Measurements from ENCODE around the gene ALPI.

ALPI gene

GRCh38 chr2:232490221-232491138, 34.5 kb downstream of the ALPI start:
- H3K4me3 ChIP-seq (ENCODE audit: low read length), result no peak overlapping the region
- H3K4me1 ChIP-seq (ENCODE audit: insufficient read depth, low read length), result peaks cover 2% of the 10 kb centered on the region
- no peaks in the 10 kb centered on the region for H3K36me3 ChIP-seq (ENCODE audit: insufficient read depth, low read length)
- H3K9me3 ChIP-seq (ENCODE audit: low read length), result no peaks in the 10 kb centered on the region
- H3K27me3 ChIP-seq (ENCODE audit: insufficient read depth, low read length), result peaks cover 88% of the 10 kb centered on the region
- H2AFZ ChIP-seq (ENCODE audit: low read depth, low read length), result no peak overlapping the region

- Histone ChIP-seq H2AFZ (ENCODE audit: low read depth, low read length) (no peak overlapping the region), H3K27me3 (ENCODE audit: insufficient read depth, low read length) (peaks cover 80% of the 10 kb centered on the region), H3K4me1 (ENCODE audit: insufficient read depth, low read length) (peaks cover 2% of the 10 kb centered on the region), H3K36me3 (ENCODE audit: insufficient read depth, low read length) (no peaks in the 10 kb centered on the region), H3K4me3 (ENCODE audit: low read length) (no peak overlapping the region), H3K9me3 (ENCODE audit: low read length) (no peaks in the 10 kb centered on the region)
Observed at GRCh38 chr2:232491139-232491780, 35.3 kb downstream of the ALPI start.

- Histone ChIP-seq H3K9me3 (ENCODE audit: low read length) (no peaks in the 10 kb centered on the region), H3K4me3 (ENCODE audit: low read length) (no peak overlapping the region), H3K27me3 (ENCODE audit: insufficient read depth, low read length) (peaks cover 72% of the 10 kb centered on the region), H3K36me3 (ENCODE audit: insufficient read depth, low read length) (no peaks in the 10 kb centered on the region), H3K4me1 (ENCODE audit: insufficient read depth, low read length) (peaks cover 2% of the 10 kb centered on the region), H2AFZ (ENCODE audit: low read depth, low read length) (no peak overlapping the region)
Observed at GRCh38 chr2:232492236-232492848, 36.4 kb downstream of the ALPI start.

- H3K4me1 ChIP-seq (ENCODE audit: insufficient read depth, low read length), result peaks cover 4% of the 10 kb centered on the region
- no peaks in the 10 kb centered on the region for H3K36me3 ChIP-seq (ENCODE audit: insufficient read depth, low read length)
- no peak overlapping the region for H3K4me3 ChIP-seq (ENCODE audit: low read length)
- no peaks in the 10 kb centered on the region for H3K9me3 ChIP-seq (ENCODE audit: low read length)
- H2AFZ ChIP-seq (ENCODE audit: low read depth, low read length), result no peak overlapping the region
- H3K27me3 ChIP-seq (ENCODE audit: insufficient read depth, low read length), result peaks cover 69% of the 10 kb centered on the region
Observed at GRCh38 chr2:232492963-232493700, 37.2 kb downstream of the ALPI start.

- H2AFZ ChIP-seq (ENCODE audit: low read depth, low read length), result no peak overlapping the region
Observed at GRCh38 chr2:232493701-232494474, 37.9 kb downstream of the ALPI start.

GRCh38 chr2:232494542-232494941, 38.6 kb downstream of the ALPI start:
- Histone ChIP-seq H3K36me3 (ENCODE audit: insufficient read depth, low read length) (no peaks in the 10 kb centered on the region), H3K4me1 (ENCODE audit: insufficient read depth, low read length) (peaks cover 4% of the 10 kb centered on the region), H3K27me3 (ENCODE audit: insufficient read depth, low read length) (peaks cover 69% of the 10 kb centered on the region), H2AFZ (ENCODE audit: low read depth, low read length) (no peak overlapping the region), H3K9me3 (ENCODE audit: low read length) (no peaks in the 10 kb centered on the region), H3K4me3 (ENCODE audit: low read length) (no peak overlapping the region)

More at GRCh38 chr2:232493701-232494474, 37.9 kb downstream of the ALPI start:
- Histone ChIP-seq H3K9me3 (ENCODE audit: low read length) (no peaks in the 10 kb centered on the region), H3K27me3 (ENCODE audit: insufficient read depth, low read length) (peaks cover 69% of the 10 kb centered on the region), H3K4me3 (ENCODE audit: low read length) (no peak overlapping the region), H3K36me3 (ENCODE audit: insufficient read depth, low read length) (no peaks in the 10 kb centered on the region), H3K4me1 (ENCODE audit: insufficient read depth, low read length) (peaks cover 4% of the 10 kb centered on the region)

GRCh38 chr2:232495292-232495691, 39.3 kb downstream of the ALPI start:
- no peaks in the 10 kb centered on the region for H3K9me3 ChIP-seq (ENCODE audit: low read length)
- no peak overlapping the region for H3K4me3 ChIP-seq (ENCODE audit: low read length)
- no peaks in the 10 kb centered on the region for H3K36me3 ChIP-seq (ENCODE audit: insufficient read depth, low read length)
- H3K4me1 ChIP-seq (ENCODE audit: insufficient read depth, low read length), result peaks cover 2% of the 10 kb centered on the region
- H2AFZ ChIP-seq (ENCODE audit: low read depth, low read length), result no peak overlapping the region
- H3K27me3 ChIP-seq (ENCODE audit: insufficient read depth, low read length), result peaks cover 67% of the 10 kb centered on the region

GRCh38 chr2:232496501-232497270, 40.7 kb downstream of the ALPI start:
- Histone ChIP-seq H2AFZ (ENCODE audit: low read depth, low read length) (no peak overlapping the region), H3K4me1 (ENCODE audit: insufficient read depth, low read length) (peaks cover 2% of the 10 kb centered on the region), H3K4me3 (ENCODE audit: low read length) (no peak overlapping the region), H3K27me3 (ENCODE audit: insufficient read depth, low read length) (peaks cover 65% of the 10 kb centered on the region), H3K36me3 (ENCODE audit: insufficient read depth, low read length) (no peaks in the 10 kb centered on the region), H3K9me3 (ENCODE audit: low read length) (no peaks in the 10 kb centered on the region)

- H3K4me1 ChIP-seq (ENCODE audit: insufficient read depth, low read length), result peaks cover 8% of the 10 kb centered on the region
- H2AFZ ChIP-seq (ENCODE audit: low read depth, low read length), result no peak overlapping the region
- H3K4me3 ChIP-seq (ENCODE audit: low read length), result no peak overlapping the region
- H3K27me3 ChIP-seq (ENCODE audit: insufficient read depth, low read length), result peaks cover 66% of the 10 kb centered on the region
- H3K36me3 ChIP-seq (ENCODE audit: insufficient read depth, low read length), result no peaks in the 10 kb centered on the region
- no peaks in the 10 kb centered on the region for H3K9me3 ChIP-seq (ENCODE audit: low read length)
Observed at GRCh38 chr2:232497348-232497747, 41.4 kb downstream of the ALPI start.

GRCh38 chr2:232498452-232498851, 42.5 kb downstream of the ALPI start:
- no peaks in the 10 kb centered on the region for H3K9me3 ChIP-seq (ENCODE audit: low read length)
- H3K4me3 ChIP-seq (ENCODE audit: low read length), result no peak overlapping the region
- H3K27me3 ChIP-seq (ENCODE audit: insufficient read depth, low read length), result peaks cover 61% of the 10 kb centered on the region
- H2AFZ ChIP-seq (ENCODE audit: low read depth, low read length), result no peak overlapping the region
- H3K4me1 ChIP-seq (ENCODE audit: insufficient read depth, low read length), result peaks cover 17% of the 10 kb centered on the region
- no peaks in the 10 kb centered on the region for H3K36me3 ChIP-seq (ENCODE audit: insufficient read depth, low read length)

GRCh38 chr2:232501331-232501771, 45.4 kb downstream of the ALPI start:
- no peak overlapping the region for H2AFZ ChIP-seq (ENCODE audit: low read depth, low read length)
- H3K4me3 ChIP-seq (ENCODE audit: low read length), result no peak overlapping the region
- no peaks in the 10 kb centered on the region for H3K9me3 ChIP-seq (ENCODE audit: low read length)
- no peaks in the 10 kb centered on the region for H3K36me3 ChIP-seq (ENCODE audit: insufficient read depth, low read length)
- peaks cover 32% of the 10 kb centered on the region for H3K4me1 ChIP-seq (ENCODE audit: insufficient read depth, low read length)
- peaks cover 67% of the 10 kb centered on the region for H3K27me3 ChIP-seq (ENCODE audit: insufficient read depth, low read length)
